ENCODE measurements around the gene RNF115.
"Not testable (repeated sequence)": the region's sequence is repeated elsewhere in the genome, so short reads cannot be mapped to it uniquely, and the experiment has no call there.

Gene RNF115

GRCh38 chr1:145823565-145824498, at the start of gene RNF115, which contains the start of gene POLR3C:
Gene RNF115 (minus strand): TSS chr1:145824095. CDS start chr1:145823873, 222 bp downstream.
Gene POLR3C (plus strand): TSS chr1:145824200. CDS start chr1:145825777, 1,577 bp downstream.
- peak in 55 of 56 donors; percentile 49 to 95 (median 82) for DNase-seq

DNA sequence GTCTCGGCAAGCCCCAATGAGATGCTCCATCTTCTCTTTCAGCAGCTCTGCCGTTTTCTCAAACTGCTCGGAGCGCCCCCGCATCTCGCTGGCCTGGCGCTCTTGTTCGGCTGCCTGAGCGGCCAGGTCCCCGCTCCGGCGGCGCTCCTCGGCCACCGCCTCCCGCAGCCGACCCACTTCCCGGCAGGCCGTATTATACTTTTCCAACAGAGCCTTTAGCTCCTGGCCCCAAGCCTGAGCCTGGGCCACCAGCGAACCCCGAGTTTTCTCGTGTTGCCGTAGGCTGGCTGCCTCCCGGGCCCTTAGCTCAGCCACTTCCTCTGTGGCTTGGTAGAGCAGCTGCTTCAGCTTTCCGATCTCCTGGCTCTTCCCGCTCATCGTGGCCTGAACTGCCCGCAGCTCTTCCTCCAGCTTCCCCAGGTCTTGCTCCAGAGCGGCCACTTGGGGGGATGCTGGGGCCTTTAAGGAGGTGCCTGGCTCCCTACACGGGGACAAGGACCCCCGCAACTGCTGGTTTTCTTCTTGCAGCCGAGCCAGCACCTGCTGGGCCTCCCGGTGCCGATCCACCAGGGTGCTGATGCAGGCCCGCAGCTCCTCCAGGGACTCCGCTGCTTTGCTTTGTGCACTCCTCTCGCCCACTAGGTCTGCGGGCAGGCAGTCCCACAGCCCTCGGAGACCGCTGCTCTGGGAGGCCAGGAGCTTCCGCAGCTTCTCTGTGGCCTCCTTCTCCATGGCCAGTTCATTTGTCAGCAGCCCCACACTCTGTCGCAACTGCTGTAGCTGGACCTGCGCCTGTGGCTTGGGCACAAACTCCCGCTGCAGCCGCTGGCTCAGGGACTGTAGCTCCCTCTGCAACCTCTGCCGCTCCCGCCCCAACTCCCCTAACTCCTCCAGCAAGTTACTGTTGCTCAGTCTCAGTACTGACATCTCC, 48.4 kb upstream of the RNF115 start:
- peak in 46 of 56 donors; percentile 7 to 76 (median 40) for DNase-seq

DNA sequence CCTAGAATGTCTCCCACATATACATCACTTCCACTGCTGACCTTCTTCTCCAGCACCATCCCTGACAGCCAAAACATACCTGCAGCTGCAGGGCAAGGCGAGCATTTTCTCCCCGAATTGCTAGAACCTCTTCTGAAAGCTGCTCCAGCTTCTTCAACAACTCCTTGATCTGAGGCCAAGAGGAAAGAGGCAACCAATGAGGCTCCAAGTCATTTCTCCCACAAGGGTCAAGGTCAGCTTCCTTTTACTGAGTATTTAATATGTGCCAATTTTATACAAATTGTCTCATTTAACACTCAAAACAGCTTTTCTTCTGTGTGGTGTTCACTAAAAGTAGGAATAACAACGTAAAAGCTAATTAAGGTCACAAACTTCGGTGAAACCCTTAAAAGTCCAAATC, 44.3 kb upstream of the RNF115 start:
- DNase-seq: no peak

DNA sequence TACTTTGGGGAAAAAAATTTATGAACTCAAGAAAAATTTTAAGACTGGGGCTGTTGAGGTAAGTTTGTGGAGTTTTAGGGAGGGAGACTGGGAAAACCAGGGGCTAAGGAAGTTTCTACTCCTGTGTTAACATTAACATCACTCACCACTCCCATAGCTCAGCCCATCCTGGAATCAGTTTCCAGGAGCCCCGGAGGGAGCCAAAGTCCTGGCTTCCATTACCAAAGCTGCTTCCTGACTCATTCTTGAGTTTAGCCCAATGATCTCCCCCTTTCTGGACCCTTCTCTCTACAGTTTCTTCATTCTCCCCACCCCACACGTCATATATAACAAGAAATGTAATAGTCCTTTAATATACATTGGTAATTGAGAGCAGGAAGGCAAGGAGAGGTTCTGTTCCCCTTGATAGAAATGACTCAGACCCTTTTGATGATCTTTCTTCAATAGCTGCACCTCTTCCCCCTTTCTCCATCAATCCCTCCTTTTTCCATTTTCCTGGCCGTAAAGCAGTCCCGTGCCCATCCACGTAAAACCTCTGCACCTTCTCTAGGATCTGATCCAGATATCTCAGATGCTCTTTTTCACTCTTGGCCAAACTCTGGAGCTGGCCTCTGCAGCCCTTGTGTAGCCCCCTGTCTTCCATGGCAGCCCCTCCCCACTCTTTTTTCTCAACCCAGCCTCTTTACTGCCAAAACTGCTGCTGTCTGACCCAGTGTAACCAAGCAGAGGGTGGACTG, 39.6 kb upstream of the RNF115 start:
- DNase-seq: no peak

DNA sequence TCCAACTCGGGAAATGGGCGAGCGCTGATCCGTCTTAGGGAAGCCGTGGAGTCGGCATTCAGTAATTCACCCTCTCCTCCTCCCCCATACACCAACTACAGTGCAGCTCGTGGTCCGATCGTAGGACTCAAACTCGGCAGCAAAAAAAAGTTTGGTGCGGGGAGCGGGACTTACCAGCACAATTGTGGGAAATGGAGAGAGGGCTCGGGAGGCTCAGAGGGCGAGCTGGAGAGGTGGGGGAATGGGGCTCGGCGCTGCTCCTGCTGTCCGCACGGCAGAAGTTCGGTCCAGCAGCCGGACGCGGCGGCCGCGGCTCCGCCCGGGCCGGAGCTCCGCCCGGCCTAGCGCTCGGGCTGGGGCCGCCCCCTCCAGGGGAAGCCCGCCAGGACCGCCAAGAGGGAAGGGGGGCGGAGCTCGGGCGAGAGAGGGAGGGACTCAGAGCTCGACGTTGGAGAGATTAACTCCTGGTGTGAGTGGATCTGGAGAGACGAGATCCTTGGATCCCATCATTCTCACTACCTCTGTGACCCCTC, 35.7 kb upstream of the RNF115 start:
- peak in 54 of 56 donors; percentile 32 to 88 (median 71) for DNase-seq

DNA sequence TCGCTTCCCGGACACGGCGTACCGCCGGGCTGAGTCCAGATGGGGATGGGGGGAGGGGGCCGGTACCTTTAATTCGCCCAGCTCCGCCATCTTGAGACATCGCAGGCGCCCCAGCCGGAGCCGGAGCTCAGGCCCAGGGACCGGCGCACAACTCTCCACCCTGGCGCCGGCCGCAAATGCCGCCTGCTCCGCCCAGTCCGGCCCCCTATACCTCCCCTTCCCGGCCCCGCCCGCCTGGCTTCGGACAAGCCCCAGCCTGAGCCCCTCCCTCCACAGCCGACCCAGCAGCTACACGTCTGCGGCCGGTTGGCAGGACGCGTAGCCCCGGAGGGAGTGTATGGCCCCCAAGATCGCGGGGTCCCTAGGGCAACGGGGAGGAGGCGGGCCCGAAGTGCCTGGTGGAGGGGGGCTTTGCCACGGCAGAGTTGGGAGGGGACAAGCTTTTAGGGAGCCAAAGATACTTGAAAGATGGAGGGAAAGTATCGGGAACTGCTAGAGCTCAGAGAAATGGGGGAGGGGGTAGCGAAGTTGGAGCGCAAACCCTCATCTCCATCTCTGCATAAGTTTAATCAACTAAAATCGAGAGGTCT, 35.1 kb upstream of the RNF115 start, which contains the start of gene PIAS3:
PIAS3 (minus strand) TSS at position 181 of the 590 bp plus-strand sequence; CDS start at position 90, 91 bp downstream.
- DNase-seq: peak in 55 of 56 donors; percentile 59 to 94 (median 85)

DNA sequence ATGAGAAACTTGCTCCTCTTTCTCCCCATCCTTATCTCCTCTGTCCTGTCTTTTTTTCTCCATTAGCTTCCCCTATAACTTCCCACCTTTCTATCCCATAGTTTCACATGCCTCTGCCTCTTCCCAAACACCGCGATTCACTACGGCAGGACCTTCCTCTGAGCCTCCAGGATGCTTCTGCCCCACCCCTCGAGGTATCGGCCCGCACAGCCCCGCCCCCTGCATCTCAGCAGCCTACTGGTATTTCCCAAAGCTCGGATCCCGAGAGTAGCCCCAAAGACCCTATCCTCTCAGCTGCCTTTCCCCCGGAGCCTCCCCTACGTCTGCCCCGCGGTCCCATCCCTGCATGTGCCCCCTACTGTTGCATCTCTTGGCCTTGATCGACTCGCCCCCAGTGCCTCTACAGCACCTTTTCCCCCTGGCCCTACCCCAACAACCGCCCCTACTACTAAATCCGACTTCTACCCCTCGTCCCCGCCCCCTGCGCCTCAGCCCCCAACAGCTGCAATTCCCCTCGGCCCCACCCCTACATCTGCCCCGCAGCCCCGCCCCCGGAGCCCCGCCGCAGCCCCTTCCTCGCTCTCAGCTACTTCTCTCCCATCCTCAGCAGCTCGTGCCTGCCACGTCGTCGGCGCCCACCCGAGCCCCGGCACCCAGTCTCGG, 34.5 kb upstream of the RNF115 start:
- peak in 31 of 56 donors; percentile 20 to 64 (median 46) for DNase-seq

GRCh38 chr1:145857170-145857569, 33.3 kb upstream of the RNF115 start:
- DNase-seq: no peak

GRCh38 chr1:145855426-145855948, 31.6 kb upstream of the RNF115 start:
- DNase-seq: no peak

DNA sequence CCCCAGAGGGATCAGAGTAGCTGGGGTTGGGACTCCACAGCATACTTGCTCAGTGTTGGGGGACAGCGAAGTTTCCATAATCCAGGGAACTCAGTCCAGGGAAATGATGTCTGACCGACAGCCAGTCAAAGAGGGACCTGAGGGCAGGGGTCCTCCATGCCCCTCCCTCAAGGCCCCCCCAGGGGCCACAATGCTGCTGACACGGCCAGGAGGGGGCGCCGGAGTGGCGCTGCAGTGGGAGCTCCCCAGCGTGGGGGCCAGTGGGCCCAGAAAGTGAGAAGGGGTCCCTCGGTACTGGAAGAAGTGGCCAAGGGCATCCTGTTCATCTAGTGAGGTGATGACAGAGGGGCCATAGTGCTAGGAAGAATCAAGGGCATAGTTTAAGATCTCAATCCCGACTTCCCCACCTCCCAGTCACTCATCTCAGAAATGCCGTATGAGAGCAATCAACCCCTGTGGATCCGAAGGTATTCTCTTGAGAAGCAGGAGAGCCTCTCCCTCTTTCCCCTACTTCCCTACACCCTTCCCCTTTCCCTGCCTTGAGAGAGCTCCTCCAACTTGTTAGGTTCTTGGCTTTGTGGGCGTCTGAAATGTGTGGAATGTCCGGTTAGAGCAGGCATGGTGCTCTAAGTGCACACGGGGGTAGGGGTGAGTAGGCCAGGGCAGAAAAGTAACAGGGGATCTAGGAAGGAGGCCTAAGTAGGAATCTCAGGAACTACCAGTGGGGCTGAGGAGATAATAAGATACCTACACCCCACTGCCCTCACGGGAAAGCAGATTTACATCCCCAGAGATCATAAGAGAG, 25.7 kb upstream of the RNF115 start:
- no peak for DNase-seq

DNA sequence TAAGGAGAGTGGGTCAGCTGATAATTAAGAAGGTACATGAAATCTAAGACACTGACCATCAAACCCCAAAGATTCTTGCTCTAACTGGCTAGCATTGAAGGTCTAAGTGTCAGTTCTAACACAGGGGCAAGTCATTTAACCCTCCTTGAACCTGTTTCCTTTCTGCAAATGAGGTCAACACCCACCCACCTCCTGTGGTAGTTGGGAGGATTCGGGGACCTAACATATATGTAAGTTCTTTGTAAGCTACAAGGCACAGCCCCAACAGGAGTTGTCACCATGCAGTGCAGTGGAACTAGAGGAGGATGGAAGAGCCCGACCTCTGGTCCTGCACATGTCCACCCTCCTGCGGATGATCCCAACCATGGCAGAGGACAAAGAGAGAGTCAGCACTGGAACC, 23.9 kb upstream of the RNF115 start:
- no peak for DNase-seq

DNA sequence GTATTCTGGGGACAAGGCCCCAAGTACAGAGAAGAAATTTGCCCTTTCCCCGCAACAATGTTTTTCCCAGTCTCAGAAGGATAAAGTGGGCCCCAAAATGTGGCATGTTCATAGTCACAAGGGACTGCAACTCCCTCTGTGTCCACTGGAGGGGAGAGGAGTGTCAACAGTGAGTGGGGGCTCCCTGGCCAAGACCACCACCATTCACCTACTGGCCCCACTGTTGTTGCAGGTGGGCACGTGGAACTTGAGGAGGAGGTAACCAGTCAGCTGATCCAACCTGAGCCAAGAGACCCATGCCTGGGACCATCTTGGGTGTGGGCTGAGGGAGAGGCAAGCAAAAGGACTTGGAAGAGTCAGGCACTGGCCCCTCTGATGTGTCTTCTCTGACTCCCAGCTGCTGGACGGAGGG, 22.3 kb upstream of the RNF115 start:
- DNase-seq: peak in 10 of 56 donors; percentile 4 to 37 (median 23)

GRCh38 chr1:145845514-145846161, 21.7 kb upstream of the RNF115 start, which contains the start of gene NUDT17:
Gene NUDT17 (plus strand): TSS chr1:145845630. CDS start chr1:145845641, 11 bp downstream.
- DNase-seq: peak in 52 of 56 donors; percentile 15 to 83 (median 54)

- DNase-seq: no peak
Measured at GRCh38 chr1:145845144-145845513, 21.2 kb upstream of the RNF115 start.

GRCh38 chr1:145843031-145843430, 19.1 kb upstream of the RNF115 start:
- no peak for DNase-seq

- DNase-seq: no peak
Measured at GRCh38 chr1:145837656-145838055, 13.8 kb upstream of the RNF115 start.

GRCh38 chr1:145830810-145831209, 6.9 kb upstream of the RNF115 start:
- not testable (repeated sequence) for DNase-seq

Data from nucleus accumbens (tissue), 56 donors.